Hematopoietic multipotent progenitor cell (in vitro differentiated cells): ENCODE measurements around the gene ZNF556. TPM values are rescaled to one million over a fixed set of nuclear protein-coding genes. Genes with fewer than 3 reads are reported as not detected.

Experiments
- DNase-seq, 3 donors: peaks; one replicate each; pipeline ENCODE4 v3.0.0-alpha.2; 2011 to 2015; ENCODE audit warnings: low read depth in 2 of 3, low spot score in 2 of 3
- total RNA-seq: library from RNA; depleted of rRNA; stranded (reverse); fragments of >200 nt; gene quantifications from one replicate; pipeline ENCODE4 v1.2.3, GENCODE V29; 2012

The ZNF556 gene
- not detected for total RNA-seq

DNA sequence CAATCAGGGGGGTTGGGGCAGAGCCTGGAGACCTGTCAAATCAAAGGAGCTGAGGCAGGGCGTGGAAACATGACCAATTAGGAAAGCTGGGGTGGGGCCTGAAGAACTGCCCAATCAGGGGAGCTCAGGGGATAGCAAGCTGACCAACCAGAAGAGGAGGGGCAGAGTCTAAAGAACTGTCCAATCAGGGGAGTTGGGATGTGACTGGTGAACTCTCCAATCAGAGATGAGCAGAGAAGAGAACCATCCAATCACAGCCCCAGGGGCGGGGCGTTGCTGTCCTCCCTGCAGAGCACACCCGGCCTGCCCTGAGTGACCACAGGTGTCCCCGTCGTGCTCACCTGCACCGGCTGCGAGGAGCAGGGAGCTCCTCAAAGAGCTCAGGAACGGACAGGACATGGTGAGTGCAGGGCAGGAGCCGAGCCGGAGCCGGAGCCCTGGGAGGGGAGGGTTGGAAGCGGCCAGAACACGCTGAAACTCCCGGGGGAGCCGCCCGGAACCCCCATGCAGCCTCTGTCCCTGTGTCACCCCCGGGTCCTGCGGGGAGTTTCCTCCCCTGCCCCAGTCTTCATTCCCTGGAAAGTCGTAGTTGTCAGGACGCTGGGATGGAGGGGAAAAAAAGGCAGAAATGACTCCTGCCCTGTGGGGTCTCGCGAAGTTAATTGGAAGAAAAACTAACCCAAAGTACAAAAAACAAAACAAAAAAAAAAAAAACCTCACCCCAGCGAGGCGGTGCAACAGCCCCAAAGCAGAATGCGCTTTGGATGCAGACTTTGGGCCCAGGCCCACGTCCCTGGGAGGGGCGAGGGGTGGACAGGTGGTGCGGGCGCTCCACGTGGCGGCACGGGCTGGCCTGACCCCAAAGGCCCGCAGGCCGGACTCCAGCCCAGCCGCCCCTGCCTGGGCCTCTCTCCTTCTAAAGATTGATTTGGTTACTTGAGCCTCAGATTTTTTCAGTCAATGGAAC lies at the start of gene ZNF556:
Gene ZNF556, plus strand, starts transcription at position 311 of the 967 bp plus-strand sequence. Its CDS starts 87 bp downstream, at position 398.
- no peak for DNase-seq

DNA sequence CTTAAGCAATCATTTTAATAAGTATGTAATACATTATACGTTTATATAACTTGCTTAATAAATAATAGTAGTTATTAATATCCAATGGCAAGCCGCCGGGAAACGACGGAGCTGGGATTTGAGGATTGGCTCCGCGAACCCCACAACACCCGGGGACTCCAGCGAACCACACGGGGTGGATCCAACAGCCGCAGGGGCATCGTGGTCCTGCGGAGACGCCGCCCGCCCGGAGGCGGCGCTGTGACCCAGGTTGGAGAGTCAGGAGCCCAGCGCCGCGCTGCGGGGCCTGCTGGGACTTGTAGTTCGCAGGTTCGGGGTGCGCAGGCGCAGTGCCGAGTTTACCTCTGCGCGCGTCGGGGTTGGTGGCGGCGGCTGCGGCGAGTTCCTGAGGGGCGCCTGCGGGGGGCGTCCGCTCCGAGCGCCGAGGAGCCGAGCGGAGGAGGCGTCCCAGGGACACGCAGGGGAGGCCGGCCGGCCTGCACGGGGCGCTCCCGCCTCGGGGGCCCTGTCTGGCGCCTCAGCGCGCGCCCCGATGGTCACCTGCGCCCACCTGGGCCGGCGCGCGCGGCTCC lies 47.5 kb upstream of the ZNF556 start, which contains the start of gene ZNF554:
Gene ZNF554, plus strand, starts transcription at position 329 of the 572 bp plus-strand sequence. Its CDS starts 204 bp downstream, at position 533.
- DNase-seq = peak; percentile 95 to 98 (median 98)

DNA sequence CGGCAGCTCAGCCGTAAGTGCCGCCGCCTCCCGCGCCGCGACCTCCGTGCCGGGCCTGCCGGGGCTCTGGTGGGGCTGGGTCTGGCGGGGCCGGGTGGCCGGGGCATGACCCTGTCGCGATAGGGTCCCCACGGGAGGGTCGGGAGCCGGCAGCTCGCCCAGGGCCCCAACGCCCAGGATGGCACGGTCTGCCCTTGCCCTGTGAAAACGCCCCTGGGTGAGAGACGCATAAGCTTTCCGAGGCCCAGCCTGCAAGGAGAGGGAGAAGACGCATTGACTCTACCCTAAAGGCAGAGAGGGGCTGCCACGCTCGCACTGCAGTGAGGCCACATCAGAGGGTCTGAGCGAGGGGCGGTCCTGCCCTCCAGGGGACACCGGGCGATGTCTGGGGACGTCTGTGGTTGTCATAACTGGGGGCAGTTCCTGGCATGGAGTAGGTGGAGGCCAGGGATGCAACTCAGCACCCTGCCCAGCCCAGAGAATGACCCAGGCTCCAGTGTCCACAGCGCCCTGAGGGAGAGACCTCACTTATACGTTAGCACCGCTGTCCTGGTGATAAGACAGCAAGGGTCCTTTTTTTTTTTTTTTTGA lies 46.9 kb upstream of the ZNF556 start:
- peak in 1 of 3 donors; percentile 46 for DNase-seq

DNA sequence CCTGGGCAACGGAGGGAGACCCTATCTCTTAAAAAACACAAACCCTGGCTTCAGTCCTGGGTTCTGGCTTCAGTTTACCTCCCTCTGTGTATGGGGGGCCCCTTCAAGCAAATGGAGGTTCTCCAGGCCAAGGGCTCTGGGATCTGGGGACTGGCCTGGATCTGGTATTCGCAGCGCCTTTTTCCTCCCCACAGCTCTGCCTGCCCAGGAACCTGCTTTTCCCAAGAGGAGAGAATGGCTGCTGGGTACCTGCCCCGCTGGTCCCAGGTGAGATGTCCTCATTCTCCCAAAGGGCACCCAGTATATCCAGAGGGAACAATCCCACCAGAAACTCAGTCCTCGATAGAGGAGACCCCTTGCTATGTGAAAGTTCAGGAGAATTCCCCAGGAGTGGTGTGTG lies 44.3 kb upstream of the ZNF556 start:
- DNase-seq = no peak

DNA sequence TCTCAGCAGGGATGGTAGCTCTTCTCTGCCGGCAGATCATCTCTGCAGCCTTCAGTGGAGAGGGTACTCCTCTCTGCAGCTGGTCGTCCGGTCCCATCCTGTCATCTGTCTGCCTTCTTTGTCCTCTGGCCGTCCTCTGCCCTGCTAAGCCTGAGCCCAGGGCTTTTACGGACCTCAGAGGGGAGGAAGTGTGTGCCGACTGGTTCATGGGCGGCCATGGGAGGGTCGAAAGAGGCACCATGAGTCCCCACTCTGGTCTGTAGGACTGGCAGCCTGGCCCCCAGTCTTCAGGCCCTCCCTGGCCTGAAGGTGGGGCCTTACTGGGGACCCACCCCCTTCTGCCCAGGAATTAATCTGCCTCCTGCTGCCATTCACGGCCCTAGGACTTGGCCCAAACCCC lies 43.5 kb upstream of the ZNF556 start:
- no peak for DNase-seq

DNA sequence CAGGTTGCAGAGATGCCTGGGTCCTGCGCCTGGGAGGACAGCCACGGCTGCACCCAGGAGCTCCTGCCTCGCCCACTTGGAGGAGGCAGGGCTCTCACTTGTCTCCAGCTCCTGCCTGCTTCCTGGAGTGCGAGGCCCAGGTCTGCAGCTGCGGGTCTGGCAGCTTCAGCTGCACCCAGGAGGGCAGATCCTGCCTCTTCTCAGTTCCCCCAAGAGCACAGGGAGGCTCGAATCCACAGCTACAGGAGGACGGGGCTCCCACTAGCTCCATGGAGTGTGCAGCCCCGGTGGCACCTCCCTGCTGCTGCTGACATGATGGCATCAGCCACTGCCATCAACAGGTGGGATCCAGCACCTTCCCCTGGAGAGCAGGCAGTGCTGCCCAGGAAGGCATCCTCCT lies 43.0 kb upstream of the ZNF556 start:
- no peak for DNase-seq

DNA sequence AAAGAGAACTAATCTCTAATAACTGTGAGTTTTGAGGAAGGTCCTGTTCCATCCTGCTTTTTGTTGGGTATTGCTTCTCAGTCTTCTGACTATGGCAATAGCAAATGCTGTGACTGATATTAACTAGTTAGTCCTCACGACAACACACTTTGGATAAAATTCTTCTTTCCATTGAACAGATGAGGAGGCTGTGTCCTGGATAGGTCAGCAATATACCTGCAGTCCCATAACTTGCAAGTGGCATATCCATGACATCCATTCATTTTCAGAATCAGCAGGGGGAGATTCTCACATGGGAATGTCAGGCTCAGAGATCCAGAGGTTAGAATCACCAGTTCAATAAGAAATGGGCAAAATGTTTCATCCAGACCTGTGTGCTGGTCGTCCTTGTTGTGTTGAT lies 40.1 kb upstream of the ZNF556 start:
- DNase-seq = no peak

DNA sequence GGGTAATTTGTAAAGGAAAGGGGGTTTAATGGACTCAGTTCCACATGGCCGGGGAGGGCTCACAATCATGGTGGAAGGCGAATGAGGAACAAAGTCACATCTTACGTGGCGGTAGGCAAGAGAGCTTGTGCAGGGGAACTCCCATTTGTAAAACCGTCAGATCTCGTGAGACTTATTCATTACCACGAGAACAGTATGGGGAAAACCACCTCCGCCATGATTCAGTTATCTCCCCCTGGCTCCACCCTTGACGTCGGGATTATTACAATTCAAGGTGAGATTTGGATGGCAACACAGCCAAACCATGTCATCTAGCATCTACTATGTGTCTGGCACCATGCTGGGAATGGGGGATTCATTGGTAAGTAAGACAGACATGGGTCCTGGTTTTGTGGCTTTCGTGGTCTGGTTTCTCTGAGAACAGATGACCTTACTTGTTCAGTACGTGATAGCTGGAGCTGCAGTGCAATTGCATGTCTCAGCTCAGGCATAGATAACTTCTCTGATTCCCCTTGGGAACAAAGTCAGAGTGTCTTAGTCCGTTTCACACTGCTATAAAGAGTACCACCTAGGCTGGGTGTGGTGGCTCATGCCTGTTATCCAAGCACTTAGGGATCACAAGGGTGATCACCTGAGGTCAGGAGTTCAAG lies 39.2 kb upstream of the ZNF556 start:
- DNase-seq = no peak

DNA sequence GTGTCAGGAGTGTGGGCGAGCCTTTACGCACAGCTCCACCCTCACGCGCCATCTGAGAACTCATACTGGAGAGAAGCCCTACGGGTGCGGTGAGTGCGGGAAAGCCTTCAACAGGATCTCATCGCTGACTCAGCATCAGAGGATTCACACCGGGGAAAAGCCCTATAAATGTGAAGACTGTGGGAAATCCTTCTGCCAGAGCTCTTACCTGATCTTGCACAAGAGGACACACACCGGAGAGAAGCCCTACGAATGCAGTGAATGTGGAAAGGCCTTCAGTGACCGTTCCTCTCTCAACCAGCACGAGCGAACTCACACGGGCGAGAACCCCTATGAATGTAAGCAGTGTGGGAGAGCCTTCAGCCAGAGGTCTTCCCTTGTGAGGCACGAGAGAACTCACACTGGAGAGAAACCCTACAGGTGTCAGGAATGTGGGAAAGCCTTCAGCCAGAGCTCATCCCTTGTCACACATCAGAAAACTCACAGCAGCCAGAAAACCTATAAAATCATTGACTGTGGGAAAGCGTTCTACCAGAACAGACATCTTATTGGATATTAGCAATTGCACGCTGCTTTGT lies 32.8 kb upstream of the ZNF556 start:
- DNase-seq = peak in 1 of 3 donors; percentile 12

DNA sequence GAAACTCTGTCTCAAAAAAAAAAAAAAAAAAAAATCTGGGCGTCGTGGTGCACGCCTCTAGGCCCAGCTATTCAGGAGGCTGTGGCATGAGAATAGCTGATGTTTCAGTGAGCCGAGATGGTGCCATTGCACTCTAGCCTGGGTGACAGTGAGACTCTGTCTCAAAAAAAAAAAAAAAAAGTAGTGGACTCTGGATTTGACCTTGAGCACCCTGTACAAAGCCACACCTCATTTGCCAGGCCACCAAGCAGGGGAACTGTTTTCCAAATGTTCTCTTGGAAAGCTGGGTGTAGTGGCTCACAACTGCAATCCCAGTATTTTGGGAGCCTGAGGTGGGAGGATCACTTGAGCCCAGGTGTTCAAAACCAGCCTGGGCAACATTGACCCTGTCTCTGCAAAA lies 29.7 kb upstream of the ZNF556 start:
- DNase-seq = no peak

DNA sequence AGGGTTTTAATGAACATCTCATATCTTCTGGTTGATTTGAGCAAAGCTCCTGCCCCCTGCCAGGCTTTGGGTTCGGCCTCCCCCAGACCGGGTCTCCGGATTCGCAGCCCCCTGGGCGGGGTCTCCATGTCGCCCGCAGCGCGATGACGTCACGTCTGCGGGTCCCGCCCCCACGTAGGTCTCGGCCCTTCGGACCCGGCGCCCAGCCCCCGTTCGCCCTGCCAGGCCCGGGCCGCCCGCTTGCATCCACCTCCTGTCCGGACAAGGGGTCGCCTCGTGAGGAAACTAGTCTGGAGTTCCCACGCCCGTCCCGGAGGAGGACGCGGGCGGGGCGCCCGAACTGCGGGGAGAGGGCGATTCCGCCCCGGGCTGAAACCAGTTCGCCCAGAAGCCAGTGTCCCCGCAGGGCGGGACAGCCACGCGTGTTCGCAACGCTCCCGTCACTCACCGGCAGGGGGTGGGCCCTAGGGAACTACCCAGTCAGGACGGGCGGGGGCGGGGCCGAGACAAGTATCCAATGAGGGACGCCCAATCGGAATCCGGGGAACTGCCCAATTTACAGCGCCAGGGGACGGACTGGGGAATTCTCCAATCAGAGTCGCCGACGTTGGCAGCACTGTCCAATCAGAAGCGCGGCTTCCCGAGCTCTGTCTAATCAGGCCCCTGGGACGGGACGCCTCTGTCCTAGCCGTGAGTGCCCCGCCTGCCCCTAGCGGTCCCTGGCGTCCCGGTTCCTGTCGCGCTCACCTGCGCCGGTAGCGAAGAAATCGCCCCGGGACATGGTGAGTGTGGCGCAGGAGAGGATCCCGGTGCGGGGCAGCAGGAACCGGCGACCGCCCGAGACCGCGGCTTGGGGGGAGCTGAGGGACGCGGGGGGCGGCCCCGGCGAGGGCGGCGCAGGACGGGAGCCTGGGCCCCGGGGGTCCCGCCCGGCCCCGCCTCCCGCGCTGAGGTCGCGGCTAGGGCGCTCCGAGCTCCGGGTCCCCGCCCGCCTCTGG lies 26.0 kb upstream of the ZNF556 start, which contains the start of gene ZNF555:
Gene ZNF555, plus strand, starts transcription at position 682 of the 998 bp plus-strand sequence. Its CDS starts 98 bp downstream, at position 780.
- peak; percentile 91 to 100 (median 100) for DNase-seq

DNA sequence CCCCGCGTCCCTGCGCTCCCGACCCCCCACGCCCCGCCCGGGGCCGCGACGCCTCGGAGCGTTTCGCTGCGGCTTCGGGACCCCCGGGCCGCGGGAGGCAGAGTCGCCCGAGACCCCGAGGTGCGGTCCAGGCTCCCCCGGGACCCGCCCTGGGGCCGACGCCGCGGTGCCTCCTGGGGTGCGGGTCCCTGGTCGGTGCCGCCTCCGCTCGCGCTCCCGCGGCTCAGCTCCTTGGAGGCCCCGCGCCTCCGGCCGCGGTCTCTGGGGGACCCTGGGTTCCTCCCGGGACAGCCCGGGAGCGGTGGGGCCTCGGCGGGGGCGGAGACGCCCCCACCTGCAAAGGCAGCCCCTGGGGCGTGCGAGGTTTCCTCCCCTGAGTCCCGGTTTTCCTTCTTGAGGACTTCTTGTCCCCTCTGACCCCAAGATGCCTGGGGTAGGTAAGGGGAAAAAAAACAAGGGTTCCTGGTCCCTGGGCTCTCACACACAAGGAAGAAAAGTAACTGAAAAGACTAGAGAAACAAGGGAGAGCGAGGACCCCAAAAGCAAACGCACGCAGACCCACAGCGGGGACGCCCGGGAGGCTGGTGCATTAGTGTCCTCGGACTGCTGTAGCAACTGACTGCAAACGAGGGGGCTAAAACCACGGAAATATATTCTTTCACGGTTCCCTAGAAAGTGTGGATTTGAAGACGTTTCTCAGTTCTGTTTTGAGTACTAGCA lies 25.1 kb upstream of the ZNF556 start:
- peak in 1 of 3 donors; percentile 21 for DNase-seq

DNA sequence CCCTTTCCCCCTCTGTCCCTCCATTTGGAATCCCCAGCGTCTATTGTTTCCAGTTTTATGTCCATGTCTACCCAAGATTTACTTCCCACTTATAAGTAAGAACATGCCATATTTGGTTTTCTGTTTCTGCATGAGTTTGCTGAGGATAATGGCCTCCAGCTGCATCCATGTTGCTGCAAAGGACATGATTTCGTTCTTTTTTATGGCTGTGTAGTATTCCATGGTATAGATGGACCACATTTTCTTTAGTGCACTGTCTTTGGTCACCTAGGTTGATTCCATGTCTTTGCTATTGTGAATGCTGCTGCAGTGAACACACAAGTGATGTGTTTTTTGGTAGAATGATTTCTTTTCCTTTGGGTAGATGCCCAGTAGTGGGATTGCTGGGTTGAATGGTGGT lies 22.0 kb upstream of the ZNF556 start:
- DNase-seq = no peak

DNA sequence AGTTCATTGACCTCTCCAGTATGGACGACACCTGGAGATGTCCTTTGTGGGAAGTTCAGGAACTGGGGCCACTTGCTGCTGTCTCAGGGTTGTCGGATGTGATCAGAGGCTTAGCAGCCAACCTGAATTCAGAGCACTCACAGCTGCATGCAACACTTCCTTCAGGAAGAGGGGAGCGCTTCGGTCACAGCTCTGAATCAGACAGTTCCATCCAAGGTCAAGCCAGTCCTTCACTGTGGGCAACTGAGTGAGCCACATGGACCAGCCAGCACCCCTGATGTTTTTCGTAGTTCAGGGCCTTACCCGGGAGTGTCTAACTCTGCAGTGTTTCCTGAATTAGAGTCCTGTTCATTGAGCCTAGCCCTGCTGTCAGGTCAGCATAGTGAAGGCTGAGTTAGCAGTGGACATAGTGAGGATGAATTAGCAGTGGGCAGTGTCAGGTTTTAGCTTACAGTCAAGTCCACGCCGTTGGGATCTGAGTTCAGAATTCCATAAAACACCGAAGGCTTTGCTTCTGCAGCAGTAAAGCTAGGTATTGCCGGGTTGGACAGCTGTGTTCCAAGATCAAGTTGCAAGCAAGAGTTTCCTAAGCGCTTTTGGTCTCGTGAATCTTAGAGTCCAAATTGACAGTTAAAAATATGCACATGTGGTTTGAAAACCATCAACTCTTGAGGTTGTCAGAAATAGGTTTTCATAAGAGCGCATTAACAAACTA lies 20.8 kb upstream of the ZNF556 start:
- no peak for DNase-seq

DNA sequence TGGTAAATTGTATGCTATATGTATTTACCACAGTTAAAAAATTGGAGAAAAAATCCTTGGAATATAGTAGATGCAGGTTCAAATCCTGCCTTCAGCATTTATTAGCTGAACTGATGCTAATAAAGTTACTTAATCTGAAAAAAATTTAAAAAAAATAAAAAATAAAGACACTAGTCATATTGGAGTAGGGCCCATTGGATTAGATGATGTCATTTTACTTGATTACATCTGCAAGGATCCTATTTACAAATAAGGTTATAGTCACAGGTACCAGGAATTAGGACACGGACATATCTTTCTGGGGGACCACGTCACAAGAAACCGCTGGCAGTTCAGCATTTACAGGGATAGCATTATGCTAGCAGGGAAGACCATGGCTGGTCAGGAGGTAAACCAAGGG lies 19.6 kb upstream of the ZNF556 start:
- no peak for DNase-seq

DNA sequence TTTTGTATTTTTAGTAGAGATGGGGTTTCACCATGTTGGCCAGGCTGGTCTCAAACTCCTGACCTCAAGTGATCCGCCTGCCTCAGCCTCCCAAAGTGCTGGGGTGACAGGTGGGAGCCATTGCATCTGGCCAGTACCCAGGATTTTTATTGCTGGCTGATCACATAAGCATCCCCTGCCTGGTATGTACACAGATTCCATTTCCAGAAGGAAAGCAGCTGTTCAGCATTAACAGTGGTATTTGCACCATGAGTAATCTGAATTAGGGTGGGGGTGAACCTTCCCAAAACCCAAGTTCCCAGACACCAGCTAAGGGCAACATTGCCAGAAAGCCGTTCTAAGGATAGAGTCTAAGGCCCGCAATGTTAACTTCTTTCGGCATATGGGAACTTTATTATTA lies 18.5 kb upstream of the ZNF556 start:
- no peak for DNase-seq

DNA sequence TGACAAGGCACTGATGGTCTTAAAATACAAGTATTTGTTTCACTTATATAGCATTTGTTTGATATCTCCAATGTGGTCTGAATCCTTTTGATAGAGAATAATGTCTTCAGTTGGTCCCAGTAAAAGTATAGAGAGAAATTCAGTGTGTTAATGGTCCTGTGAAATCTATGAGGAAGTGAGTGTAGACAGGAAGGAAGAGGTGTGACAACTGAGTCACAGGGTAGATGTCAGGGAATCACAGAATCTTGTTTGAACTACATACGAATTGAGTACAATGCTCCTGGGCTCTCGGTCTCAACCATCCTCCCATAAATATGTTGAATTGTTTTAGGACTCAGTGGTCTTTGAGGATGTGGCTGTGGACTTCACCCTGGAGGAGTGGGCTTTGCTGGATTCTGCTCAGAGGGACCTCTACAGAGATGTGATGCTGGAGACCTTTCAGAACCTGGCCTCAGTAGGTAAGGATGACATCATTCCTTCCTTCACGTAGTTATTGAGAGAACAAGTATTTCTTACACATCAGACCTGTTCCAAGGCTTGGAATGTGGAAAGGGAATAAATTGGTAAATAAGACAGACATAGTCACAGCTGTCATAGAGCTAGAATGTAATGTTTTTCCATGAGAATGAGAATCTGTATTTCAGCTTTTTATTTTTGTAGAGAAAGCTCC lies 16.7 kb upstream of the ZNF556 start:
- DNase-seq = no peak
